Measurements from ENCODE around the gene IFNB1. TPM values are rescaled to one million over a fixed set of nuclear protein-coding genes. Genes with fewer than 3 reads are reported as not detected.

The IFNB1 gene
- total RNA-seq, 2 experiments from 2014 or later: 0.87 to 1.1 TPM

GRCh38 chr9:21080793-21081192 is 3.1 kb upstream of the IFNB1 start:
- peaks cover 2% of the 10 kb centered on the region for H3K36me3 Mint-ChIP-seq (ENCODE audit: low read depth)
- DNase-seq (peak; percentile 32), ATAC-seq (peak; percentile 18)
- intact Hi-C loops (cut with micrococcal nuclease): no loop called here
- POLR2A ChIA-PET: interaction anchor here (1.5 to 2.3 kb wide), 2 partner anchors 16 to 50 kb away, joined by 4 to 7 read pairs; no protein-coding TSS in a partner anchor
- H3K27ac Mint-ChIP-seq: no peak overlapping the region
- peaks cover 33% of the 10 kb centered on the region for H3K4me1 Mint-ChIP-seq (ENCODE audit: low read depth)
- no peaks in the 10 kb centered on the region for H3K9me3 Mint-ChIP-seq
- H3K27me3 Mint-ChIP-seq: no peaks in the 10 kb centered on the region
- no peak overlapping the region for H3K4me3 Mint-ChIP-seq
- CTCF ChIA-PET: interaction anchor here (0.8 to 1.5 kb wide), 2 partner anchors 30 to 31 kb away, joined by 4 to 8 read pairs; no protein-coding TSS in a partner anchor
- TF ChIP-seq CTCF (IDR thresholded peaks at IDR 0.05): no peak

- H3K27me3 Mint-ChIP-seq: peaks cover 2% of the 10 kb centered on the region
- POLR2A ChIA-PET: no interaction called here
- peak; percentile 28 for TF ChIP-seq CTCF (IDR thresholded peaks at IDR 0.05)
- CTCF ChIA-PET: interaction anchor here (0.7 to 2.8 kb wide), 12 partner anchors 9 to 453 kb away, joined by 3 to 37 read pairs (median 4); no protein-coding TSS in a partner anchor
- no peak overlapping the region for H3K27ac Mint-ChIP-seq
- ATAC-seq (no peak), DNase-seq (no peak)
- intact Hi-C loops (cut with micrococcal nuclease): no loop called here
- H3K4me3 Mint-ChIP-seq: no peak overlapping the region
- H3K4me1 Mint-ChIP-seq (ENCODE audit: low read depth): peaks cover 30% of the 10 kb centered on the region
- H3K9me3 Mint-ChIP-seq: no peaks in the 10 kb centered on the region
- H3K36me3 Mint-ChIP-seq (ENCODE audit: low read depth): peaks cover 2% of the 10 kb centered on the region
These were observed 960 bp upstream of the IFNB1 start for GRCh38 chr9:21078702-21079101.

GRCh38 chr9:21075484-21075883 is 2.3 kb downstream of the IFNB1 start:
- intact Hi-C loops (cut with micrococcal nuclease): no loop called here
- H3K4me3 Mint-ChIP-seq: no peak overlapping the region
- H3K4me1 Mint-ChIP-seq (ENCODE audit: low read depth): peaks cover 6% of the 10 kb centered on the region
- POLR2A ChIA-PET: no interaction called here
- CTCF ChIA-PET: interaction anchor here (1.3 to 1.7 kb wide), 3 partner anchors 11 to 35 kb away, joined by 3 to 8 read pairs (median 4); no protein-coding TSS in a partner anchor
- peaks cover 2% of the 10 kb centered on the region for H3K36me3 Mint-ChIP-seq (ENCODE audit: low read depth)
- no peak overlapping the region for H3K27ac Mint-ChIP-seq
- DNase-seq: no peak
- TF ChIP-seq CTCF (IDR thresholded peaks at IDR 0.05): no peak
- H3K9me3 Mint-ChIP-seq: no peaks in the 10 kb centered on the region
- ATAC-seq: no peak
- H3K27me3 Mint-ChIP-seq: peaks cover 2% of the 10 kb centered on the region

- no peaks in the 10 kb centered on the region for H3K36me3 Mint-ChIP-seq (ENCODE audit: low read depth)
- H3K27me3 Mint-ChIP-seq: peaks cover 2% of the 10 kb centered on the region
- H3K9me3 Mint-ChIP-seq: no peaks in the 10 kb centered on the region
- POLR2A ChIA-PET: no interaction called here
- H3K4me1 Mint-ChIP-seq (ENCODE audit: low read depth): no peaks in the 10 kb centered on the region
- TF ChIP-seq CTCF (IDR thresholded peaks at IDR 0.05): no peak
- CTCF ChIA-PET: interaction anchor here (0.6 kb wide), 1 partner anchor 12 kb away, joined by 3 read pairs; no protein-coding TSS in a partner anchor
- DNase-seq (no peak), ATAC-seq (no peak)
- no peak overlapping the region for H3K4me3 Mint-ChIP-seq
- H3K27ac Mint-ChIP-seq: no peak overlapping the region
- intact Hi-C loops (cut with micrococcal nuclease): no loop called here
These were observed 6.8 kb downstream of the IFNB1 start for GRCh38 chr9:21070906-21071305.

GRCh38 chr9:21070171-21070571 is 7.6 kb downstream of the IFNB1 start:
- Mint-ChIP-seq H3K27ac (no peak overlapping the region), H3K4me3 (no peak overlapping the region), H3K36me3 (ENCODE audit: low read depth) (no peaks in the 10 kb centered on the region), H3K9me3 (no peaks in the 10 kb centered on the region), H3K4me1 (ENCODE audit: low read depth) (no peaks in the 10 kb centered on the region), H3K27me3 (peaks cover 2% of the 10 kb centered on the region)
- TF ChIP-seq CTCF (IDR thresholded peaks at IDR 0.05): no peak
- ATAC-seq (no peak), DNase-seq (no peak)
- CTCF ChIA-PET: interaction anchor here (0.6 kb wide), 1 partner anchor 11 kb away, joined by 3 read pairs; no protein-coding TSS in a partner anchor
- intact Hi-C loops (cut with micrococcal nuclease): no loop called here
- POLR2A ChIA-PET: no interaction called here

All from activated CD8-positive, alpha-beta T cell treated with anti-CD3 and anti-CD28 coated beads for 36 hours (primary cell).